HPDE6-E6E7 (cell line): Measurements from ENCODE around the gene BCHE.
"Not testable (repeated sequence)": the region's sequence is repeated elsewhere in the genome, so short reads cannot be mapped to it uniquely, and the experiment has no call there.

ENCODE experiments used
- DNase-seq: peaks from one replicate; pipeline ENCODE4 v3.0.0; 2011; ENCODE audit warnings: missing footprints; ENCODE audit errors: extremely low spot score

BCHE gene

GRCh38 chr3:165816209-165816608 is 21.0 kb downstream of the BCHE start:
- no peak for DNase-seq

- no peak for DNase-seq
Observed at GRCh38 chr3:165815682-165816081, 21.5 kb downstream of the BCHE start.

GRCh38 chr3:165814380-165814779 is 22.8 kb downstream of the BCHE start:
- DNase-seq = no peak

GRCh38 chr3:165807937-165808336 is 29.3 kb downstream of the BCHE start:
- not testable (repeated sequence) for DNase-seq

- DNase-seq = peak; percentile 2
Observed at GRCh38 chr3:165805946-165806561, 31.2 kb downstream of the BCHE start.

- DNase-seq = no peak
Observed at GRCh38 chr3:165803471-165803870, 33.8 kb downstream of the BCHE start.

- no peak for DNase-seq
Observed at GRCh38 chr3:165800970-165801369, 36.3 kb downstream of the BCHE start.

- DNase-seq = no peak
Observed at GRCh38 chr3:165799026-165799425, 38.2 kb downstream of the BCHE start.

GRCh38 chr3:165797551-165797950 is 39.7 kb downstream of the BCHE start:
- no peak for DNase-seq

- no peak for DNase-seq
Observed at GRCh38 chr3:165796701-165797100, 40.5 kb downstream of the BCHE start.

- no peak for DNase-seq
Observed at GRCh38 chr3:165788531-165788930, 48.7 kb downstream of the BCHE start.

- DNase-seq = no peak
Observed at GRCh38 chr3:165786013-165786412, 51.2 kb downstream of the BCHE start.

- no peak for DNase-seq
Observed at GRCh38 chr3:165784337-165784736, 52.9 kb downstream of the BCHE start.

GRCh38 chr3:165783383-165783782 is 53.8 kb downstream of the BCHE start:
- no peak for DNase-seq

- no peak for DNase-seq
Observed at GRCh38 chr3:165778891-165779290, 58.3 kb downstream of the BCHE start.

- DNase-seq = no peak
Observed at GRCh38 chr3:165778456-165778855, 58.8 kb downstream of the BCHE start.

- DNase-seq = no peak
Observed at GRCh38 chr3:165775824-165776223, 61.4 kb downstream of the BCHE start.

GRCh38 chr3:165770781-165771180 is 66.4 kb downstream of the BCHE start:
- no peak for DNase-seq

GRCh38 chr3:165768680-165769079 is 68.5 kb downstream of the BCHE start:
- no peak for DNase-seq

GRCh38 chr3:165759041-165759440 is 78.2 kb downstream of the BCHE start:
- DNase-seq = no peak

GRCh38 chr3:165755571-165755970 is 81.7 kb downstream of the BCHE start:
- no peak for DNase-seq

- no peak for DNase-seq
Observed at GRCh38 chr3:165754219-165755007, 82.8 kb downstream of the BCHE start.

GRCh38 chr3:165753560-165753959 is 83.7 kb downstream of the BCHE start:
- DNase-seq = peak; percentile 8
